Prostate gland (tissue), 2 donors: ENCODE measurements around the gene ABCA5.

Experiments
- CTCF ChIP-seq, 4 experiments: fragments of 200-600 bp in 2 of 4; fragments of 450-650 bp in 2 of 4; sonication (generic) in 2 of 4; IDR thresholded peaks; 1 replicate in 3 of 4; 2 replicates in 1 of 4; pipeline ENCODE4 v1.5.1; 2016 to 2019; ENCODE audit warnings: antibody characterized with exemption in 4 of 4, mild to moderate bottlenecking in 2 of 4, moderate library complexity in 2 of 4
- POLR2A ChIP-seq: fragments of 450-650 bp; IDR thresholded peaks from one replicate; pipeline ENCODE4 v1.6.1; 2016; ENCODE audit warnings: antibody characterized with exemption, mild to moderate bottlenecking
- POLR2AphosphoS5 ChIP-seq: sonication (generic); formaldehyde crosslinking; IDR thresholded peaks from one replicate; pipeline ENCODE4 v1.6.1; 2017; ENCODE audit warnings: antibody characterized with exemption

- TF ChIP-seq POLR2A (no peak), CTCF (IDR thresholded peaks at IDR 0.05) (no peak), POLR2AphosphoS5 (no peak)
These were observed 55.9 kb downstream of the ABCA5 start for GRCh38 chr17:69271023-69271422.
